Endothelial cell of umbilical vein (primary cell): ENCODE data around the gene AGL. TPM values are rescaled to one million over a fixed set of nuclear protein-coding genes. Genes with fewer than 3 reads are reported as not detected.

Experiments
- BruUV-seq: library from RNA; stranded (reverse); fragments of 400-500 nt; replicated peaks from 2 replicates; lab custom pipeline; 2021; lab: Mats Ljungman, UMichigan
- CTCF ChIA-PET: fragments of 300-600, 350-600 bp; sonication (Branson Sonifier 250); formaldehyde crosslinking; loops from one replicate; lab custom pipeline; 2021; ENCODE audit warnings: antibody characterized with exemption, inconsistent platforms; lab: Charles Lee
- POLR2A ChIA-PET: fragments of 300-600, 350-600 bp; sonication (Branson Sonifier 250); formaldehyde crosslinking; loops from one replicate; lab custom pipeline; 2021; ENCODE audit warnings: antibody characterized with exemption, inconsistent platforms; lab: Charles Lee
- DNase-seq: peaks from one replicate; pipeline ENCODE4 v3.0.0-alpha.2; 2011; ENCODE audit warnings: low read depth, low spot score
- FAIRE-seq: peaks from 2 replicates; lab custom pipeline; 2011; peaks lifted over from hg19 to GRCh38; lab: Jason Lieb, UNC
- H2AFZ ChIP-seq: 2 replicates; pipeline ENCODE4 v1.6.0; 2012; ENCODE audit warnings: low read depth, low read length, control low read depth, inconsistent platforms
- H3K27ac ChIP-seq: 2 replicates; pipeline ENCODE4 v1.5.1; 2011; ENCODE audit warnings: low read depth, mild to moderate bottlenecking, control low read depth, low read length, moderate library complexity; ENCODE audit not compliant: insufficient read depth
- H3K27me3 ChIP-seq, 2 experiments: 2 replicates each; pipeline versions ENCODE4 v1.6.0 to v1.6.1; 2011; ENCODE audit warnings: low read length in 2 of 2, mixed read lengths in 1 of 2; ENCODE audit not compliant: control insufficient read depth in 2 of 2, insufficient read depth in 2 of 2
- H3K36me3 ChIP-seq, 2 experiments: 2 replicates in 1 of 2; 3 replicates in 1 of 2; pipeline ENCODE4 v1.5.1; 2011; ENCODE audit warnings: low read length in 2 of 2, mild to moderate bottlenecking in 1 of 2, moderate library complexity in 1 of 2; ENCODE audit not compliant: control insufficient read depth in 2 of 2, insufficient read depth in 2 of 2; ENCODE audit errors: extremely low read depth in 1 of 2
- H3K4me1 ChIP-seq: 3 replicates; pipeline ENCODE4 v1.5.1; 2011; ENCODE audit warnings: mild to moderate bottlenecking, low read length; ENCODE audit not compliant: control insufficient read depth, insufficient read depth; ENCODE audit errors: extremely low read depth
- H3K4me2 ChIP-seq: 2 replicates; pipeline ENCODE4 v1.6.1; 2011; ENCODE audit warnings: low read length, control low read depth, mixed read lengths; ENCODE audit not compliant: insufficient read depth
- H3K4me3 ChIP-seq, 3 experiments: fragments of 200-600 bp in 1 of 3; sonication (generic), shearing (Covaris generic) in 1 of 3; replicated peaks in 1 of 3; 2 replicates each; pipeline ENCODE4 v1.5.1; 2011 to 2016; ENCODE audit warnings: control low read depth in 3 of 3, low read length in 3 of 3, mild to moderate bottlenecking in 2 of 3, inconsistent platforms in 1 of 3, low read depth in 1 of 3, moderate library complexity in 1 of 3; ENCODE audit not compliant: insufficient read depth in 1 of 3
- H3K79me2 ChIP-seq: 2 replicates; pipeline ENCODE4 v1.6.0; 2012; ENCODE audit warnings: low read length, inconsistent platforms; ENCODE audit not compliant: control insufficient read depth, insufficient read depth
- H3K9ac ChIP-seq: replicated peaks from 2 replicates; pipeline ENCODE3; 2011; ENCODE audit warnings: low read length, control low read depth; ENCODE audit not compliant: insufficient read depth; ENCODE audit errors: extremely low read depth
- H3K9me1 ChIP-seq: replicated peaks from 3 replicates; pipeline ENCODE4 v1.6.0; 2011; ENCODE audit warnings: mild to moderate bottlenecking, low read length; ENCODE audit not compliant: control insufficient read depth, insufficient read depth; ENCODE audit errors: extremely low read depth
- H3K9me3 ChIP-seq: replicated peaks from 2 replicates; pipeline ENCODE4 v1.5.1; 2012; ENCODE audit warnings: low read length, inconsistent platforms; ENCODE audit not compliant: control insufficient read depth, insufficient read depth
- H4K20me1 ChIP-seq: replicated peaks from 2 replicates; pipeline ENCODE3; 2011; ENCODE audit warnings: mild to moderate bottlenecking, low read length; ENCODE audit not compliant: control insufficient read depth, insufficient read depth; ENCODE audit errors: extremely low read depth
- CTCF ChIP-seq, 2 donors: IDR thresholded peaks; 1 replicate in 1 of 2; 2 replicates in 1 of 2; pipeline ENCODE4 v1.5.1; 2011; ENCODE audit warnings: low read length in 2 of 2, mild to moderate bottlenecking in 2 of 2, moderate library complexity in 2 of 2, control low read depth in 1 of 2, inconsistent platforms in 1 of 2, low read depth in 1 of 2; ENCODE audit not compliant: insufficient read depth in 1 of 2; ENCODE audit errors: extremely low read depth in 1 of 2
- EZH2 ChIP-seq: IDR thresholded peaks from 2 replicates; pipeline ENCODE4 v1.6.1; 2012; ENCODE audit warnings: borderline replicate concordance, low read depth, mild to moderate bottlenecking, moderate library complexity, low read length, inconsistent platforms; ENCODE audit not compliant: severe bottlenecking
- FOS ChIP-seq: IDR thresholded peaks from 2 replicates; pipeline ENCODE4 v1.6.1; 2011; ENCODE audit warnings: mild to moderate bottlenecking, low read length, moderate library complexity, borderline replicate concordance; ENCODE audit not compliant: insufficient read depth
- GATA2 ChIP-seq: IDR thresholded peaks from 2 replicates; pipeline ENCODE4 v1.7.0; 2011; ENCODE audit warnings: low read depth, mild to moderate bottlenecking, moderate library complexity, mixed read lengths, low read length; ENCODE audit not compliant: insufficient read length, insufficient read depth
- JUN ChIP-seq: IDR thresholded peaks from 2 replicates; pipeline ENCODE4 v1.6.1; 2011; ENCODE audit warnings: borderline replicate concordance, low read depth; ENCODE audit not compliant: insufficient read length, insufficient read depth
- MAX ChIP-seq: IDR thresholded peaks from 2 replicates; pipeline ENCODE4 v1.6.1; 2011; ENCODE audit not compliant: insufficient read depth, insufficient read length
- MYC ChIP-seq: IDR thresholded peaks from one replicate; pipeline ENCODE4 v1.6.1; 2011; ENCODE audit warnings: mild to moderate bottlenecking, low read depth, low read length
- POLR2A ChIP-seq: IDR thresholded peaks from 2 replicates; pipeline ENCODE4 v1.6.1; 2012; ENCODE audit warnings: low read depth, mild to moderate bottlenecking, control low read depth, low read length
- POLR2AphosphoS5 ChIP-seq: IDR thresholded peaks from 2 replicates; pipeline ENCODE4 v1.6.1; 2012; ENCODE audit warnings: low read depth, mild to moderate bottlenecking, control low read depth, low read length, moderate library complexity; ENCODE audit not compliant: insufficient read depth
- dilution Hi-C: fragments of 300-500 bp; cut with MboI; formaldehyde crosslinking; loops from one replicate; pipeline ENCODE4 v1.15.0; 2019; ENCODE audit warnings: low sequenced_read_pairs; ENCODE audit not compliant: extremely low pct_ligation_motif_present
- intact Hi-C: fragments of 100-400 bp; cut with micrococcal nuclease; formaldehyde crosslinking; loops from one replicate; pipeline ENCODE4 v1.10.0; 2022
- polyA plus RNA-seq, 4 experiments: library from polyadenylated mRNA; depleted of rRNA in 3 of 4; stranded (reverse) in 3 of 4; unstranded in 1 of 4; fragments of >200 nt; gene quantifications; 2 replicates each; pipeline versions ENCODE4 v1.2.1 to v1.2.3, GENCODE V29; 2011 to 2012; ENCODE audit warnings: missing spikeins in 1 of 4
- total RNA-seq: library from RNA; stranded (reverse); gene quantifications from 2 replicates; pipeline ENCODE4 v1.2.3, GENCODE V29; 2021

AGL gene
- total and polyA plus RNA-seq, 2 donors (not counting 3 experiments of a cell fraction or from before 2014, with no cell fraction given) = 1.5 to 10.7 TPM

- Histone ChIP-seq H4K20me1 (no peaks in the 10 kb centered on the region), H3K9ac (no peak overlapping the region), H3K9me3 (no peaks in the 10 kb centered on the region), H3K4me1 (no peaks in the 10 kb centered on the region), H3K36me3 (no peaks in the 10 kb centered on the region), H3K79me2 (no peaks in the 10 kb centered on the region), H3K27me3 (peaks cover 0 to 2% of the 10 kb centered on the region in 2 experiments), H3K4me2 (no peak overlapping the region), H3K9me1 (no peaks in the 10 kb centered on the region), H2AFZ (no peak overlapping the region), H3K4me3 (no peak overlapping the region), H3K27ac (no peak overlapping the region)
- FAIRE-seq (no peak), DNase-seq (no peak)
- POLR2A ChIA-PET = no interaction called here
- TF ChIP-seq FOS (no peak), MAX (no peak), MYC (no peak), CTCF (IDR thresholded peaks at IDR 0.05; ENCODE audit: extremely low read depth in 1 of 2, insufficient read depth in 1 of 2, low read depth in 1 of 2, low read length in 2 of 2) (no peak), POLR2A (no peak), POLR2AphosphoS5 (no peak), EZH2 (no peak), GATA2 (no peak), JUN (no peak)
- intact Hi-C loops = no loop called here
- CTCF ChIA-PET = no interaction called here
- BruUV-seq = no TSS peak
- dilution Hi-C loops = no loop called here
Measured at GRCh38 chr1:99816656-99817055, 33.5 kb upstream of the AGL start.
